ENCODE results near the gene UCN2.
A peak's percentile ranks its signal among the peaks of the same experiment; 100 is the strongest.

DNA sequence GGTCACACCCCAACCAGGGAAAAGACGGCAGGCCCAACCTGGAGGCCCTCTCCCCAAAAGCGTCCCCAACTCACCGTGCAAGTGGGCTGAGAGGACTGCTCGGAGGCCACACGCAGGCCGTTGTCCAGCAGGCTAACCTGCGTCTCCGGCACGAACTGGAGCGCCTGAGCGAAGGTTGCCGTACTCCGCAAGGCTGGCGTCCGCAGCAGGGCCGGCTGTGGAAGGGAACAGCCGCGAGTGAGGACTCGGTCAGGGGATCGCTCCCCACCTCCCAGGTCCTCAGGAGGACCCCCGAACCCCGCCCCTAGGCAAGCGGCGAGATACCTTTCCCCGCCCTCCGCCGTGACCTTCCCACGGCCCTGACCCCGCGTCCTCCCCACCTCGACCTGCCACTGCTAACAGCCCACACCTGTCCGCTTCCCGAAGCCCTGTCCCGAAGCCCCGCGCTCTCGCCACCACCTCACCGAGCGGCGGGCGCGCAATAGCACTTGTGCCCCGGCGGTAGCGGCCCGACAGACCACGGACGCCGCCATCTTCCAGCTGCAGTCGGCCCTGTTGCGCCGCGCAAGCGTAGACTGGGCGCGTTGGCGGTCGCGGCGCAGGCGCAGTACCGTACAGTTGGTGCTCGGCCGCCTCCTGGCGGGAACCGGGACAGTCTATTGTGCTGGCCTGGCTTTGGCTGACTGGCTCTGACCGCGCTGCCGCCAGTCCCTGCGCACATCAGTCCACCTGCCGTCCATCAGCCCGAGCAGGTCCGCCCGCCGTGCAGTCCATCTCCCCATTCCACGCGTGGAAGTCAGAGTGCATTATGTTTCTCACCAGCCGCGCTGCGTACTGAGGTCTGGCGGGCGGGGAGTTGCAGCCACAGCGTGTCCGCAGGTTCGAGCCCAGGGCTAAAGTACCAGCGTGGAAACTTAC is 45.8 kb upstream of the UCN2 start, which contains the start of gene UQCRC1:
- TF ChIP-seq, protein P1, sequence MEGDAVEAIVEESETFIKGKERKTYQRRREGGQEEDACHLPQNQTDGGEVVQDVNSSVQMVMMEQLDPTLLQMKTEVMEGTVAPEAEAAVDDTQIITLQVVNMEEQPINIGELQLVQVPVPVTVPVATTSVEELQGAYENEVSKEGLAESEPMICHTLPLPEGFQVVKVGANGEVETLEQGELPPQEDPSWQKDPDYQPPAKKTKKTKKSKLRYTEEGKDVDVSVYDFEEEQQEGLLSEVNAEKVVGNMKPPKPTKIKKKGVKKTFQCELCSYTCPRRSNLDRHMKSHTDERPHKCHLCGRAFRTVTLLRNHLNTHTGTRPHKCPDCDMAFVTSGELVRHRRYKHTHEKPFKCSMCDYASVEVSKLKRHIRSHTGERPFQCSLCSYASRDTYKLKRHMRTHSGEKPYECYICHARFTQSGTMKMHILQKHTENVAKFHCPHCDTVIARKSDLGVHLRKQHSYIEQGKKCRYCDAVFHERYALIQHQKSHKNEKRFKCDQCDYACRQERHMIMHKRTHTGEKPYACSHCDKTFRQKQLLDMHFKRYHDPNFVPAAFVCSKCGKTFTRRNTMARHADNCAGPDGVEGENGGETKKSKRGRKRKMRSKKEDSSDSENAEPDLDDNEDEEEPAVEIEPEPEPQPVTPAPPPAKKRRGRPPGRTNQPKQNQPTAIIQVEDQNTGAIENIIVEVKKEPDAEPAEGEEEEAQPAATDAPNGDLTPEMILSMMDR (IDR thresholded peaks at IDR 0.05), result peak; percentile 80; the same call in 1 of the 2 replicates
- TF ChIP-seq REST (IDR thresholded peaks at IDR 0.05; ENCODE audit: insufficient read depth in 1 of 2, low read depth in 2 of 2, low read length in 1 of 2), result no peak
- no peak for TF ChIP-seq TCF7L2 (IDR thresholded peaks at IDR 0.05; ENCODE audit: low read depth, low read length)
- peak; percentile 86 for TF ChIP-seq POLR2AphosphoS5 (IDR thresholded peaks at IDR 0.05; ENCODE audit: low read depth, low read length)
